NCI-H226 (cell line): ENCODE results near the gene VSTM2L.

Experiments used
- DNase-seq: peaks from one replicate; pipeline ENCODE4 v3.0.0-alpha.2; 2015

Gene VSTM2L

DNA sequence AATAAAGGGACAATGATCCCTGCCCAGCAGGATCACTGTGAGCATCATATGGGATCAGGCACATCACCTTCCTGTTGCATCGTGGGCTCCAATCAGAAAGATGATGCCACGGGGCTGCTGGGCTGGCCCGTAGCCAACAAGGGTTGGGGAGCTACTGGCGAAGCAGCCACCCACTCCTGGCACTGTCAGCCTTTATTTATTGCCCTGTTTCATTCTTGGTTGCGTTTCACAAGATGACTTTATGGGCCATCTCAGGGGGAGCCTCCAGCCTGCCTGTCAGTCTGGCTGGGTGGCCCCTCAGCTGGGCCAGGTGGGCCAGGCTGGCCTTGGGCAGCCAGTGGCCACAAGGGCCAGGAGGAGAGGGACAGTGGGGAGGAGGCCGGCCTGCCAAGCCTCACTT lies 17.3 kb downstream of the VSTM2L start:
- no peak for DNase-seq

DNA sequence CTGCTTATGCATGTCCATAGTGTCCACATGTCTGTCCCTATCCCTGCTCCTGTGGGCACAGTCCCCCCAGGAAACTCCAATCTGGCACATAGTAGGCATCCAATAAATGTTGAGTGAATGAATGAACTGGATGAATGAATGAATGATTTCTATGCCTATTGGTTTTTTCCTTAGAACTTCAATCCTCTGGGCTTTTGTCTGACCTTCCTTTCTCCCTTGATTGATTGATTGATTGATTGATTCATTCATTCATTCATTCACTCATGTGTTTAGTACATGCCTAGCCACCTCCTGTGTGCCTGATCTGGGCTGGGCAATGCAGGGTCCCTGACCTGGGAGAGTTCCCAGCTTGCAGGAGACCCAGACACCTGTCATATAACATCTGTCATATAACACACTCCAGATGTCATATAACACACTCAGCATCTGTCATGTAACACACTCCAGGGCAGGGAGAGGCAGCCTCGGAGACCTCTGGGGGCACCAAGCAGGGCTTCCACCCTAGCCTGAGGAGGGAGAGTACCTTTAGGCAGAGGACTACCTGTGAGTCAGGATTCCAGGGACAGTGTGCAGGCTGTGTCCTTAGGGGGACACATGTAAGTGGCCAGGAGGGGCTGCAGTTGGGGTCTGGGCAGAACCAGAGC lies 17.9 kb downstream of the VSTM2L start:
- DNase-seq: no peak

DNA sequence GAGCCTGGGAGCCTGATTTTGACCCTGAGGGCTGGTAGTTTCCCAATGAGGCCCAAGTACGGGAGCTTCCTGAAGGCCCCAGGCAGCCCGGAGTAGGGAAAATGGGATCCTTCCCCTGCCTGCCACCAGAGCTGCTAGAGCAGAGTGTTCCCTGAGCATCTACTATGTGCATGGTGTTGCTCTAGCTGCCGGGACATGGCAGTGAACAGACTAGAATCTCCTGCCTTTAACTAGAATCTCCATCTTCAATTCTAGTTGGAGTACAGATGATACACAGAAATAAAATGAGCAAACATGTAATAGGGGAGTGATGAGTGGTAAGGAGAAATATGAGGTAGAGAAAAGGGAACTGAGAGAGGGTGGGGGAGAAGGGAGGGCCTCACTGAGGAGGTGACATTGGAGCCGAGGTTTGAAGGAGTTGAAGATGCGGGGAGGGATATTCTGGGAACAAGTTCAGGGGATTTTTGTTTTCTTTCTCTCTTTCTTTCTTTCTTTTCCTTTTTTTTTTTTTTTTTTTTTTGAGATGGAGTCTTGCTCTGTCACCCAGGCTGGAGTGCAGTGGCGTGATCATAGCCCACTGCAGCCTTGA lies 18.5 kb downstream of the VSTM2L start:
- no peak for DNase-seq

DNA sequence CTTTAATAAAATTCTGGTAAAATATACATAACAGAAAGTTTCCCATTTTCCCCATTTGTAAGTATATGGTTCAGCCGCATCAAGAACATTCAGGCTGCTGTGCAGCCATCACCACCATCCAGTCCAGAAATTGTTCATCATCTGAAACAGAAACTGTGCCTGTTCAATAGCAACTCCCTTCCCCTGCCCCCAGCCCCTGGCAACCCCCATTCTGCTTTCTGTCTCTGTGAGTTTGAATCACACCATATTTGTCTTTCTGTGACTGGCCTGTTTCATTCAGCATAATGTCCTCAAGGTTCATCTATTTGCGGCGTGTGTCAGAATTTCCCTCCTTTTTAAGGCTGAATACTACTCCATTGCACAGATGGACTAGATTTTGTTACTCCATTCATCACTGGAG lies 19.1 kb downstream of the VSTM2L start:
- DNase-seq: no peak

DNA sequence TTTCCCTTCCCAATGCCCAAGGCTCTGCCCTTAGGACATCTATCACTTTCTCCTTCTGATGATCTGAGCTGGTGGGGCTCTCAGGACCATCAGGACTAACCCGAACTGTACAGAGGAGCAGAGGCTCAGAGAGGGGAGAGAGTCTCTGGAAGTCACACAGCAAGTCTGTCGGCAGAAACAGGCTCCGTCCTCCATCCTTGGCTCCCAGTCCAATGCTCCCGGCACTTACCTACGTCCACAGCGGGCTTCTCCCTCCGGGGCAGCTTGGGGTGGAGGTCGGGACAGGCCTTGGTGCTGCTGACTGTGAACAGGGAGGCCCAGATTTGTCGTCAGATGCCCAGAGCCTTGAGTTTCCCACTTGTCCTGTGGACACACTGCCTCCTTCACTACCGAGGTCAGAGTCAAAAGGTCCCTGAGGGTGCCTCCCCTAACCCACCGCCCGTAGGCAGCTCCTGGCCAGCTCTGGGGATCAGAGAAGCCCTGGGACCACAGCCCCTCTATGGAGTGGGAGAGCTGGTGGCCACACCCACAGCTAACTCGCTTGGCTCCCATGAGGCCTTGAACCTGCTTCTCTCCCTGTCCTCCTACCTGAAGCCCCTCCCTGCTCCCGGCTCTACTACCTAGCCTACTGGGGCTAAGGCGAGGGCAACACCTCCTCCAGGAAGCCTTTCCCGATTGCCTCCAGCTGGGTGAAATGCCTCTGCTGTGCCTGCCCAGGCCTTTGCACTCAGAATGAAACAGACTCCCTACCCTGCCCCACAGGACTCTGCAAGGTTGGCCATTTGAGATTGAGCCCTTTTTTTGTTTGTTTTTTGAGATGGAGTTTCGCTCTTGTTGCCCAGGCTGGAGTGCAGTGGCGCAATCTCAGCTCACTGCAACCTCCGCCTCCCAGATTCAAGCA lies 22.6 kb downstream of the VSTM2L start:
- DNase-seq: no peak

DNA sequence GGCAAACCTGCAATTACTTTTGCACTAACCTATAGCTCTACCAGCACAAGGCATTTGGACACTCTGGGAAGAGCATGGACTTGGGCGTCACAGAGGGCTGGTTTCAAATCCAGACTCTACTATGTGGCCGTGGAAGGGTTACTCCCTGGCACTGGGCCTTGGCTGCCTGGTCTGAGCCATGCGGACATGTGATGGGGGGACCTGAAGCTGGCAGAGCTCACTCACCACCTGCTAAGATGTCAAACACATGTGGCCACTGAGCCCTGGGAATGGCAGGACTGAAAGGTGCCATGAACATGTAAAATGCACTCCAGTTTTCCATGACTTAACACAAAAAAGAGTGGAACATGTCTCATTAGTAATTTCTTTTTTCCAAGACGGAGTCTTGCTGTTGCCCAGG lies 23.7 kb downstream of the VSTM2L start:
- no peak for DNase-seq

DNA sequence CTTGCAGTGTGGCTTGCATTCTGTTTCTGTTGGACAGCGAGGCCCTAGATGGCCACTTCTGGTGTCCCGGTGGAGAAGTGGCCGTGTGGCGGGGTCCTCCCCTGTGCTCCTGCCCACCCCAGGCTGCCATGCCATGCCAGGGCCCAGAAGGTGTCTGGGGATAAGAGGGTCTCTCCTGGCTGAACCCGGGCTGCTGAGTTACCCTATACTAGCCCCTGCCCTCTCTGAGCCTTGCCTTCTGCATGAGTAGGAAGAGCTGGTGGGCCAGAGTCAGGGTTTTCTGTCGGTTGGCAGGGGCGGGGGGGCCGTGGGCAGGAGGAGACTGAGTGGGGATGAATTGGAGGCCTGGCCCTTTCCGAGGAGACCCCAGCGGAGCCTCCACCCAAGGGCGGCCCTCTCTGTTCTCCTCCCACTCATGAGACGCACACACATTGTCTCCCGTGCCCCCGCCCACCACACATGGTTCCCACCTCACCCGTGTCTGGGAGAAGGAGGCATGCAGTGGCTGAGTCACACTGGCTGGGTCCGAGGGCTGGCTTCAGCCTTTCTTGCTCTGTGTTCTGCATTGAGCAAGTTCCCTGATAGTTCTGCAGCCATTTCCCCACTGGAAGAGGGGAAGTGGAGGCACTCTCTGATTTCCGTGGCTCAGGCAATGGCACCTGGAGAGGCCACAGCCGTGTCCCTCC lies 24.6 kb downstream of the VSTM2L start:
- no peak for DNase-seq

DNA sequence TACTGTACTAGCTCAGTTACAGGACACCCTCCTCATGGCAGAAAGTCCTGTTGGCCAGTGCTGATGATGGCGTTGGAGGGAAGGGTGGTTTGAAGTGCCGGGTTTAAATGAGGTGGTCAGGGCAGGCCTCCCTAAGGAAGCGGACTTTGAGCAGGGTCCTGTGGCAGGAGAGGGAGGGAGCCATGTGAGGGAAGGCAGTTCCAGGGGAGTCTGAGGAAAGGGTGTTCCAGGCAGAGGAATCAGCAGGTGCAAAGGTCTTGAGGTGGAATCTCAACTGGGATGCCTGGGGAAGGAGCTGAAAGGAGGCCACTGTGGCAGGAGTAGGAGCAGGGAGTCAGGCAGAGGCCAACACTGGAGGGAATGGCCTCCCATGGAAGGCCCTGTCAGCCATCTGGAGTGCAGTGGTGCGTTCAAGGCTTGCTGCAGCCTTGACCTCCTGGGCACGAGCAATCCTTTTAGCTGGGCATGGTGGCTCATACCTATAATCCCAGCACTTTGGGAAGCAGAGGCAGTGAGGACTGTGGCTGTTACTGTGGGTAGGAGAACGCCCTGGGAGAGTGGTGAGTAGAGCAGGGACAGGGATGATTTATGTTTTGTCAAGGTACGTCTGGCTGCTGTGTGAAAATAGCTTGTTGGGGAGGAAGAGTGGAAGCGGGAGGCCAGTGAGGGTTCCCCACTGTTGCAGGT lies 26.2 kb downstream of the VSTM2L start:
- DNase-seq: no peak

DNA sequence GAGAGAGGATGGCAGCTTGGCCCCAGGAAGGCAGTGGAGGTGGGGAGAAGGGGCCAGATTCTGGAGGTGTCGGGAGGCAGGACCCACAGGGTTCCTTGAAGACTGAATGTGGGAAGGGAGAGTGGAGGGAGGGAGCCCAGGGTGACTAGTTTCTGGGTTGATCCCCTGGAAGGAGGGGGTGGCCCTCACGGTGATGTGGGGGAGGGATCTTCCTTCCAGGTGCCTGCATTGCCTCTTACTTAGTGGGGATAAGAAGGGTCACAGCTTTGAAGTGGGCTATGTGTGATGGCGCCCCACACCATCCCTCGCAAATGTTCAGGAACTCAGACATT lies 26.7 kb downstream of the VSTM2L start:
- no peak for DNase-seq

DNA sequence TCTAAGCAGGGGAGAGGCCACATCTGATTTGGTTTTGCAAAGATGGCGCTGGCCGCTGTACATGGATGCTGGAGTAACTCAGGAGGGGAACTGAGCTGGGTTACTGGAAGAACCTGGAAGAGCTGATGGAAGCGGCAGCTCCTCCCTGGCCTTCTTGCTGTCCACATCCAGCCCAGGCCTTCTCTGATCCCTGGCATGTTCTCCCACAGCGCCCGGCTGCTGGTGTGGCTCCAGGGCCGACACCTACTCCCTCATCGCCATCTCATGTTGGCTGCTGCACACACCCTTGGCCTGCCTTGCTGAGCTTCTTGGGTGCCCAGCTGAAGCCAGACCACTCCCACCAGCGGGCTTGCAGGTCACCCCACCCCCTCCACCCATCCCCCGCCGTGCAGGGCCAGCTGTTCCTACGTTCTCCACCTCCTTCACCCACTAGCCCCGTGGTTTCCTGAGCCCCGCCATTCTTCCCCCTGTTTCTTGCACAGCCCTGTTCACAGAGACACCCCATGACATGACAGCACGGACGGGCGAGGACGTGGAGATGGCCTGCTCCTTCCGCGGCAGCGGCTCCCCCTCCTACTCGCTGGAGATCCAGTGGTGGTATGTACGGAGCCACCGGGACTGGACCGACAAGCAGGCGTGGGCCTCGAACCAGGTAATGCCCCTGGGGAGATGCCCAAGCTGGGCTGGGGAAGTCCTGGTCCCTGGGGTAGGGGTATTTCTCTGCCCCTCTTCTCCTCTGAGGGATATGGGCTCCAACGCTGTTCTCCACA lies 28.4 kb downstream of the VSTM2L start:
- no peak for DNase-seq

DNA sequence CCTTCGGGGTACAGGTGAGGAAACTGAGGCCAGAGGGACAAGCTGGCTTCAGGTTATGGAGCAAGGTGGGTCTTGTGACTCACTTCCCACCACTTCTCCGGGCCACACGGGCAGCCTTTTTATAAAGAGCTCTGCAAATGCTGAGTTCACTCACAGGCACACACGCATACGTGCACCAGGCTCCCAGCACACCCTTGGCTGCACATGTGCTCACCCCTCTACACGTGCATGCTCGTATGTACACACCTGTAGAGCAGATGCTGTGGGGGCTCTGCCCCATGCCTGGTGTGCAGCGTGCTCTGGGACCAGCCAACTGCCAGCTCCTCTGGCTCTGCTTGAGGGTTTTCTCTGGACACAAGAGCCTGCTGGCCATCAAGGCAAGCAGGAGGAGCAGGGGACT lies 29.1 kb downstream of the VSTM2L start:
- DNase-seq: no peak

DNA sequence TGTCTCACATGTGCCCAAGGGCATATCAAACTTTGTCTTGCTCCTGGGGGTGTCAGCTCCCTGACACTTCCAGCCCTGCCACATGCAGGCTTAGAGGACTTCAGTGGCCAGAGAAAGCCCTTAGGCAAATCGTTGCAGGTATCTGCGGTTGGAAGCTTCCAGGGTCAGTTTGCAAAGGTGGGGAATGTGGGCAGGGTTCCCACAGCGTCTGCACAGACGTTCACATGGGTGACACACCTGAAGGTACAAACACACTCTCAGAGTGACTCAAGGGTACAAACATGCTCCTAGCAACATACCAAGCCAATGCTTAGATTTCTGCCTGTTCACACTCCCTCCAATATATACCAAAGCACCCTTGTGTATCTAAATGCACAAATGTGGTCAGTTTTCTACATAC lies 30.0 kb downstream of the VSTM2L start:
- DNase-seq: no peak

DNA sequence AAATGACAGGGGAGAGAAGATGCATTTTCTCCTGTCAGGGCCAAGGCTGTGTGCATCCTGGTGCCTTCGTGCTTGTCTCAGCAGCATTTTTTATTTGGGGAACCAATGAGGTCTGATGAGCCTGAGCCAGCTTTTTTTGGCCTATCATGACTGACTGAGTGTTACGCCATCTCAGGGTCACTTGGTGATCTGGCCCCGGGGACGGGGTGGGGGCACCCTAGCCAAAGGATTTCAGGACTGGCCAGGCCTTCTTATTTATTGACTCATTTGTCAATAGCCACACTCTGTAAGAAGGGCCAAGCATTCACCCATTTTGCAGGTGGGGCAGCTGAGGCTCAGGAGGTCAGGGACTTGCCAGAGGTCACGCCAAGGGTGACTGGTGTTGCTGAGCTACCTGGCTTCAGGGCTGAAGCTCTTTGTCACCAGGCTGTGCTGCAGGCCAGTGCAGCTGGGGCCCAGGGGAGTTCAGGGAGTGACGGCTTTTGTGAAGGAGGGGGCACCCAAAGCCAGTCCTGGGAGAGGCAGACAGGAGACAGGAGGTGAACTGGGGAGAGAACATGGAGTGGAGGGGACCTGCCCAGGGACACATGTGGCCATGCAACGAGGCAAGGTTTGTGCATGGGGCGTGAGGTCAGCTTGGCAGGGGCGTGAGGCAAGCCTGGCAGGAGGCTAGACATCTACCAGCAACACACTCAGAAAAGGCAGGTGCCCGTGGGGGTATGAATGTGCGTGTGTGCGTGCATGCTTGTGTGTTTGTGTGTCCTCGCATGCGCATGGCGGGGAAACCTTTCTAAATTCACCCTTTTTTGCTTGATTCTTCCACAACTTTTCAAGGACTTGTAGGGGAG lies 31.1 kb downstream of the VSTM2L start:
- no peak for DNase-seq

DNA sequence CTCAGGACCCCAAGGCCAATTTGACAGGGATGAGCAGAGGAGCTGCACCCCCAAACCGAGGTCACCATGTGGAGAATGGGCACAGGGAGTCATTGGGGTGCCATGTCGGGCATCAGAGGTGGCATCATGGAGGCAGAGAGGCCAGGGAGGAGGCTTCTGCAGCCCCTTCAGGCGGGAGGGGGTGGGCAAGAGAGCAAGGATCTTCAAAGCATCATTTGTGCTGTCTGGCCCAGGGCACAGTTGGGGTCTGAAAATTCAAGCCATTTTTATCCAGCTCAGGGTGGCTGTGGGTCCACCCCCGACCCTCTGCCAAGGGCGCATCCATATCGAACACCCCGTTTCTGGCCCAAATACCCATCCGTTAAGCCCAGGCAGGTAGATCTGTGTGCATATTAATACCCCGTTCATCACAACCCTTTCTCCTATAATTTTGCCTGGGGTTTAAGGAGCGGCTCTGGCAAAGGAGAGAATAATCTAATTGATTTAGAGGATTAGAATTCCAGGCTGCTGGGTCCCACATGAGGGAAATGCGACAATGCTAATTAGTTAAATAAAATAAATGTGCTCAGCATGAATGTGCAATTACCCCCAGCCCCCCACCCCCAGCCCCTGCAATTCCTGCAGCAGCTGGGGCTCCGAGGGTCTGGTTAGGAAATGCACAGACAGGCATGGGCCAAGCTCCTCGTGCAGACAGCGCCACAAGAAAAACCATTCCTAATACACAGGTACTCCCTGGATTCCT lies 31.9 kb downstream of the VSTM2L start:
- no peak for DNase-seq

DNA sequence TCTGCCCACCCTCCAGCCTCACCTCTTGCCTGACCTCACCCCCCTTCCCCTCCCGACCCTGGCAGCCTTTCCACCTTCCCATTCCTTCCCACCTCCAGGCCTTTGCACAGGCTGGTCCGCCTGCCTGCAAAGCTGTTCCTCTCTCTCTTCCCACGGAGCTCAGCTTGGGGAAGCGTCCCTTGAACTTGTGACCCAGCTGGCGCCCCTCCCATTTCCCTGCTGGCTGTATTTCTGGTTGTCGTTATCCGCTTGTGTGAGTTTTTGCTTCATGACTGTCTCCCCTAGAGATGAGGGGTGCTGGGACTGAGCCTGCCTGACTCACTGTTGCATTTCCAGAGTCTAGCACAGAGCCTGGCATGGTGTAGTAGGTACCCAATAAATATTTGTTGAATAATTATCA lies 32.5 kb downstream of the VSTM2L start:
- no peak for DNase-seq

DNA sequence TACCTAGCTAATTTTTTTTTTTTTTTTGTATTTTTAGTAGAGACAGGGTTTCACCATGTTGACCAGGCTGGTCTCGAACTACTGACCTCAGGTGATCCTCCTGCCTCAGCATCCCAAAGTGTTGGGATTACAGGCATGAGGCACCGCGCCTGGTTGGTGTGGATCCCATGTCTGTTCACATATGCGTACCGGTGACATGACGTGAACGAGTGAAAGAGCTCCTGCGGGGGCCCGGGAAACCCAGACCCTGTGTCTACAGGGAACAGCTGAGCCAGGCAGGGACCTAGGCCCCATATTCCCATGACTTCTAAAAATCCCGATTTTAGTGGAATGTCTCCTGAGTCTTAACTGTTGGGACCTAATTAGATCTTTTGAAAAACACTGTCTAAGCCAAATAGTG lies 33.1 kb downstream of the VSTM2L start:
- DNase-seq: no peak

DNA sequence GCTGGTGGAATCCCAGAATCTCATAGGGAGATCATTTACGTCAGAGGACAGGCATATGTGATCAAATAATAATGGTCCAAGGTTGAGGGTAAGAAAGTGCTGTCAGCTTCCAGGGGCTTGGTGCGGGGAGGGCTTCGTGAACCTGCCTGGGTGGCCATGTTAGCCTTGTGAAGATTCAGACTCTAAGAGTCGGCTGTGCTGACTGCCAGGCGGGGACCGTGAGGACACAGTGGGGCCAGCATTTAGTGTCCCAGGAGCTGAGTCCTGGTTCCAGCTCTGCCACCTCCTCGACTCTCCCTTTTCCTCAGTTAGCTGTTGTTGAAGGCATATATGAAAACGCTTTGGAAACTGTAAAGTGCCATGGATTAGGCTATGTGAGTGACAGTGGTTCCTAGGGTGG lies 33.5 kb downstream of the VSTM2L start:
- DNase-seq: no peak

DNA sequence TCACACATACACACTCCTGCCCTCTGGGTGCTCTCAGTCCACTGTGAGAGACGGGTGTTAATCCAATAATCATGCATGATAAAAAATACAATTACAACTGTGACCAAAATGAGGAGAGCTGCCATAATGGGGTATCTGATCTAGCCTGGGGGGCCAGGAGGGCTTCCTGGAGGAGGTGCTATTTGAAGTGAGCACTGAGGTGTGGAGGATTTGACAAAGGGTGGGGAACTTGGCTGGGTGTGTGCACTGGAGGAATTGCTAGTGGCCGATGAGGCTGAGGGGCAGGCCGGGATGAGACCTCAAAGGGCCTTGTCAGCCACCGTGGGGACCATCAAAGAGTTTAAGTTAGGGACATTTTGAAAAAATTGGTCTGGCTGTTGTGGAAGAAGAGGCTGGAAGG lies 34.8 kb downstream of the VSTM2L start:
- DNase-seq: no peak

DNA sequence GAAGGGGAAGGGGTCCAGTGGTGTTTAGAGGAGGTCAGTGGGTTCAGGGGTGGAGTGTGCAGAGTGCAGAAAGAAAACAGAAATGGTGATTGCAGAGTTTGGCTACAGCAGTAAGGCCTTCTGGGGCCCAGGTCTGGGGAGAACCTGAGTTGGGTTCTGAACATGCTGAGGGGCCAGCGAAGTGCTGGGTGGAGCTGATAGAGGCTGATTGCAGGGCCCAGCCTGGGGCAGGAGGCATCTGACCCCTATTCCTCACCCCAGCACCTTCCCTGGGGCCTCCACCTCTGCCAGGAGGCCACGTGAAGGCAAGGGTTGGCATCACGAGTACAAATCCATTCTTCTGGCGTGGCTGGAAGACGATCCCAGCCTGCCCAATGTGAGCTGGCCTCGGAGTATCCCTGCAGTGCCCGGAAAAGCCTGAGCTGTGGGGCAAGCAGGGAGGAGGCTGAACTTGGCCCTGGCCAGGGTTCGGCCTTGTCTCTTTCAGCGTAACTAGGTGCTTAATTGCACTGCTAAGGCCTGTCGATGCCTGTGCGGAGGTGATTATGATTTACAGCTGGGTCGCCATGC lies 35.3 kb downstream of the VSTM2L start:
- no peak for DNase-seq

DNA sequence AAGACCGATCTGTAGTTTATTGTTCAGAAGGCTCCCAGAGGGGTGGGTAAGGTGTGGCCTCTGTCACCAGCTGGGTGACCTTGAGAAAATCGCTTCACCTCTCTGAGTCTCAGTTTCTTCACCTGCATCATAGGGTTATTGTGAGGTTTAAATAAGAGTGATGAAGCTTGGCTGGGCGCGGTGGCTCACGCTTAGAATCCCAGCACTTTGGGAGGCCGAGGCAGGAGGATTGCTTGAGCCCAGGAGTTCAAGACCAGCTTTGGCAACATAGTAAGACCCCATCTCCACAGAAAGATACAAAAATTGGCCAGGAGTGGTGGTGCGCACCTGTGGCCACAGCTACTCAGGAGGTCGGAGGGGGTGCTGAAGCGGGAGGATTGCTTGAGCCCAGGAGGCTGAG lies 36.0 kb downstream of the VSTM2L start:
- no peak for DNase-seq
